ENCODE measurements around the gene NAA60. TPM values are rescaled to one million over a fixed set of nuclear protein-coding genes. Genes with fewer than 3 reads are reported as not detected.

The NAA60 gene
- total RNA-seq, 1 experiment from 2014 or later = 39.4 TPM

DNA sequence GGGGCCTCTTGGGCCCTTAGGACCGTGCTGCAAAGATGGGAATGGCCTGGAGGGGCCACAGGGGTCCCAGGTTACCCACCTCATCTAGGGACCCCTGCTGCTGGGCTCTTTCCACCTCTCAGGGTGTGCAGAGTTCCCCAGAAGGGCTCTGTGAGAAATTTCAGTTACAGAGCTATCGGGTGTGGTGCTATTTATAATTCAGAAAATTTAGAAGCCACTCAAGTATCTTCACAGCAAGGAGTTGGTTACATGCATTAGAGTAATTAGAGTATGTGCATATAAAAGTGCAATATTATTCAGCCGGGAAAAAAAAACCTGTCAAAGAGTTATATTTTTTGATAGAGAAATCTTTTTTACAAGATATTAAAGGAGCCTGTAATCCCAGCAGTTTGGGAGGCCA, 32.9 kb downstream of the NAA60 start:
- Histone ChIP-seq H3K27ac (ENCODE audit: low read depth, low read length, poor library complexity, severe bottlenecking) (no peak overlapping the region), H3K4me1 (ENCODE audit: insufficient read depth, low read length, poor library complexity, severe bottlenecking) (peaks cover 3% of the 10 kb centered on the region), H3K4me3 (ENCODE audit: low read depth, low read length, poor library complexity, severe bottlenecking) (no peak overlapping the region), H3K36me3 (ENCODE audit: insufficient read depth, low read length, poor library complexity, severe bottlenecking) (no peaks in the 10 kb centered on the region), H3K9me3 (ENCODE audit: low read depth, low read length, poor library complexity, severe bottlenecking) (no peaks in the 10 kb centered on the region), H3K27me3 (replicated peaks; ENCODE audit: insufficient read depth, low read depth, low read length, poor library complexity) (no peaks in the 10 kb centered on the region)
- TF ChIP-seq, protein P1, sequence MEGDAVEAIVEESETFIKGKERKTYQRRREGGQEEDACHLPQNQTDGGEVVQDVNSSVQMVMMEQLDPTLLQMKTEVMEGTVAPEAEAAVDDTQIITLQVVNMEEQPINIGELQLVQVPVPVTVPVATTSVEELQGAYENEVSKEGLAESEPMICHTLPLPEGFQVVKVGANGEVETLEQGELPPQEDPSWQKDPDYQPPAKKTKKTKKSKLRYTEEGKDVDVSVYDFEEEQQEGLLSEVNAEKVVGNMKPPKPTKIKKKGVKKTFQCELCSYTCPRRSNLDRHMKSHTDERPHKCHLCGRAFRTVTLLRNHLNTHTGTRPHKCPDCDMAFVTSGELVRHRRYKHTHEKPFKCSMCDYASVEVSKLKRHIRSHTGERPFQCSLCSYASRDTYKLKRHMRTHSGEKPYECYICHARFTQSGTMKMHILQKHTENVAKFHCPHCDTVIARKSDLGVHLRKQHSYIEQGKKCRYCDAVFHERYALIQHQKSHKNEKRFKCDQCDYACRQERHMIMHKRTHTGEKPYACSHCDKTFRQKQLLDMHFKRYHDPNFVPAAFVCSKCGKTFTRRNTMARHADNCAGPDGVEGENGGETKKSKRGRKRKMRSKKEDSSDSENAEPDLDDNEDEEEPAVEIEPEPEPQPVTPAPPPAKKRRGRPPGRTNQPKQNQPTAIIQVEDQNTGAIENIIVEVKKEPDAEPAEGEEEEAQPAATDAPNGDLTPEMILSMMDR (conservative IDR thresholded peaks at IDR 0.05; ENCODE audit: low read depth, low read length) = no peak
- no peak for TF ChIP-seq EZH2 (IDR thresholded peaks at IDR 0.05; ENCODE audit: borderline replicate concordance, low read depth, low read length, poor library complexity, severe bottlenecking)
- DNase-seq (ENCODE audit: low spot score) = no peak
- CTCF ChIA-PET = no interaction called here
- intact Hi-C loops (cut with micrococcal nuclease; ENCODE audit: unreplicated experiment) = no loop called here
- POLR2A ChIA-PET (ENCODE audit: low non-redundant PET) = no interaction called here
- BruUV-seq (replicated peaks) = no TSS peak

DNA sequence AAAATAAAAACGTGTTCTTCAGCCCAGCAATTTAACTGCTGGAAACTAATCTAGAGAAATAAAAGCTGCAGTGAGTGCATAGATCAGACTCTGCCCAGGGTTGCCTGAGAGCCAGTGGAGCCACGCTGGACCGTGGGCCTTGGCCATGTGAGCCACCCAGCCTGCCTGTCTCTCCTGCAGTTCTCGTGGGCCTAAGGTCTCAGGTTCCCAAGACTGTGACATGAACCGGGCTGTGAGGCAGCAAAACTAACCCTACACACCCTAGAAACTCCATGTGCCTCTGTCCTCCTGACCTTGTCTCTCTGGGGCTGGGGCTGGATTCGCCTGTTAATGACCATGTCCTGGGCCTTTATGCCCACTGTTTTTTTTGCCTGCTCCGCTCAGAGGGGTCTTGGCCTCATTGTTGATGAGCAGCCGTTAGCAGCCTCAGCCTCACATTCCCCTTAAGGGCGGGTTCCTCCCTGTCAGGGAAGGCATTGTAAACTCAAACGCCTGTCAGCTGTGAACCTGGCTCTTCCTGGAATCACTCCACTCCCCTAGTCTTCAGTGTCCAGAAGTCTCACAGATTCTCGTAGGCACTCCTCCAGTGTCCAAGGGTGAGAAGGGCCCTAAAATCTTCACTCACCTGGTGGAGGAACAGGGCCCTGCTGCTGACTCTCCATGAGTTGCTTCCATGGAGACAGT, 34.9 kb downstream of the NAA60 start:
- Histone ChIP-seq H3K4me1 (ENCODE audit: insufficient read depth, low read length, poor library complexity, severe bottlenecking) (peaks cover 3% of the 10 kb centered on the region), H3K27ac (ENCODE audit: low read depth, low read length, poor library complexity, severe bottlenecking) (no peak overlapping the region), H3K9me3 (ENCODE audit: low read depth, low read length, poor library complexity, severe bottlenecking) (no peaks in the 10 kb centered on the region), H3K27me3 (replicated peaks; ENCODE audit: insufficient read depth, low read depth, low read length, poor library complexity) (no peaks in the 10 kb centered on the region), H3K36me3 (ENCODE audit: insufficient read depth, low read length, poor library complexity, severe bottlenecking) (no peaks in the 10 kb centered on the region), H3K4me3 (ENCODE audit: low read depth, low read length, poor library complexity, severe bottlenecking) (no peak overlapping the region)
- DNase-seq (ENCODE audit: low spot score) = no peak
- CTCF ChIA-PET = no interaction called here
- no TSS peak for BruUV-seq (replicated peaks)
- no peak for TF ChIP-seq EZH2 (IDR thresholded peaks at IDR 0.05; ENCODE audit: borderline replicate concordance, low read depth, low read length, poor library complexity, severe bottlenecking)
- TF ChIP-seq, protein P1 (conservative IDR thresholded peaks at IDR 0.05; ENCODE audit: low read depth, low read length) = no peak
- POLR2A ChIA-PET (ENCODE audit: low non-redundant PET) = no interaction called here
- intact Hi-C loops (cut with micrococcal nuclease; ENCODE audit: unreplicated experiment) = no loop called here

DNA sequence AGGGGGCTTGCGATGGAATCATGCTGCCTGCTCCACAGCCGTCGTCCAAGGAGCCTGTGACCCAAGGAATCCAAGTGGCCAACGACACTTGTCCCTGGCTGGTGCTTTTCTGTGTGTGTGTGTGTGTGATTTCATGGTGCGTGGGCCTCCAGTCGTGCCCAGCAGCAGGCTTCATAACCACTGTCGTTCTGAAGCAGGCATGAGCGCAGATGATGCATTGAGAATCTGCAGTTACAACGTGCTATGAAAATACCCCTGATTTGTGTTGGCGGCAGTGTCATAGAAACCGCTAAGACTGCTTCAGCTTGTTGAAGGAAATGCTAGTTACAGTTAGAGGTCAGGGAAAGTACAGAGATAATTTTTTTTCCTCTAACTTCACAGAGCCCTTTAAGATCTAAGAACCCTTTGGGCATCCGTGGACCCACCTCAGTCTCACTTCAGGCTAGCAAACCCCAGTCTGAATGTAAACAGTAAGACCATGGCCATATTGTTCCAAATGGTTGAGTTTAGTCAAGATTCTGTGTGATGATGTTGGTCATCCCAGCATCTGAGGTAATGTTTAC, 36.3 kb downstream of the NAA60 start:
- CTCF ChIA-PET = interaction anchor here (0.7 kb wide), 1 partner anchor 285 kb away, joined by 4 read pairs; no protein-coding TSS in a partner anchor
- no peaks in the 10 kb centered on the region for H3K27me3 ChIP-seq (replicated peaks; ENCODE audit: insufficient read depth, low read depth, low read length, poor library complexity)
- no peak for TF ChIP-seq EZH2 (IDR thresholded peaks at IDR 0.05; ENCODE audit: borderline replicate concordance, low read depth, low read length, poor library complexity, severe bottlenecking)
- TF ChIP-seq, protein P1 (conservative IDR thresholded peaks at IDR 0.05; ENCODE audit: low read depth, low read length) = no peak
- no TSS peak for BruUV-seq (replicated peaks)
- H3K27ac ChIP-seq (ENCODE audit: low read depth, low read length, poor library complexity, severe bottlenecking) = no peak overlapping the region
- H3K9me3 ChIP-seq (ENCODE audit: low read depth, low read length, poor library complexity, severe bottlenecking) = no peaks in the 10 kb centered on the region
- no peak for DNase-seq (ENCODE audit: low spot score)
- H3K4me3 ChIP-seq (ENCODE audit: low read depth, low read length, poor library complexity, severe bottlenecking) = no peak overlapping the region
- POLR2A ChIA-PET (ENCODE audit: low non-redundant PET) = no interaction called here
- peaks cover 3% of the 10 kb centered on the region for H3K36me3 ChIP-seq (ENCODE audit: insufficient read depth, low read length, poor library complexity, severe bottlenecking)
- H3K4me1 ChIP-seq (ENCODE audit: insufficient read depth, low read length, poor library complexity, severe bottlenecking) = peaks cover 3% of the 10 kb centered on the region
- intact Hi-C loops (cut with micrococcal nuclease; ENCODE audit: unreplicated experiment) = no loop called here
